ENCODE results near the gene ABCF2.

The ABCF2 gene

DNA sequence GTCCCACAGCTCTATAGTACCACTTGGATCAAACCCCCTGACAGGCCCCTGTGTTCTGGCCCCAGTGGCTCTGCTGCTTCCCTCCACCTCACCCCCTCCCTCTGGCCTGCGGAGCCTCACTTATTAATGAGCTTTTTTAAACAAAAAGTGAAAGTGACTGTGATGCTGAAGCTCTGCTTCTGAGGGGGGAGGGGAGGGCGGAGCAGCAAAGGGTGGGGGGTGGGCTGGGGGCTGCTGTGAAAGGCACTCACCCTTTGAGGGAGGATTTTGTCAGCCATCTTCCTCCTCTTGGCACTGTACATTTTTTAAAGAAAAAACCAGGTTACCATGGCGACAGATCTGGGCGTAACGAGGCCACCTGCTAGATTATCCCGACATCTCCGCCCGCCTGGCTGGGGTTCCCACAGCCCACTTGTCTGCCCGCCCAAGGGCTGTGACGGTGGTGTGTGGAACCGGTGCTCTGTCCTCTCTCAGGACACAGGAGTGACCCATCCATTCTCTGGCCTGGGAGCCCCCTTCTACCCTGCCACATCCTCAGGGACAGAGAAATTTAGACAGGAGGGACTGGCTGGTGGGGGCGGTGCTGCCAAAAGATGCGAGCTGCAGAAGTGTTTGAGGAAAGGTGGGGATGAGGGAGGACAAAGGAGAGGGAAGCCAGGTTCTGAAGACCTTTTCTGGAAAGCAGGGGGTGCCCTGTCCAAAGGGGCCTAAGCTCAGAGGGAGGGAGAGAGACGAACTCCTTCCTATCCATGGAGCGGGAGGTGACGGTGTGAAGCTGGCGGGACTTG, 16.6 kb upstream of the ABCF2 start:
- TF ChIP-seq, protein P1, sequence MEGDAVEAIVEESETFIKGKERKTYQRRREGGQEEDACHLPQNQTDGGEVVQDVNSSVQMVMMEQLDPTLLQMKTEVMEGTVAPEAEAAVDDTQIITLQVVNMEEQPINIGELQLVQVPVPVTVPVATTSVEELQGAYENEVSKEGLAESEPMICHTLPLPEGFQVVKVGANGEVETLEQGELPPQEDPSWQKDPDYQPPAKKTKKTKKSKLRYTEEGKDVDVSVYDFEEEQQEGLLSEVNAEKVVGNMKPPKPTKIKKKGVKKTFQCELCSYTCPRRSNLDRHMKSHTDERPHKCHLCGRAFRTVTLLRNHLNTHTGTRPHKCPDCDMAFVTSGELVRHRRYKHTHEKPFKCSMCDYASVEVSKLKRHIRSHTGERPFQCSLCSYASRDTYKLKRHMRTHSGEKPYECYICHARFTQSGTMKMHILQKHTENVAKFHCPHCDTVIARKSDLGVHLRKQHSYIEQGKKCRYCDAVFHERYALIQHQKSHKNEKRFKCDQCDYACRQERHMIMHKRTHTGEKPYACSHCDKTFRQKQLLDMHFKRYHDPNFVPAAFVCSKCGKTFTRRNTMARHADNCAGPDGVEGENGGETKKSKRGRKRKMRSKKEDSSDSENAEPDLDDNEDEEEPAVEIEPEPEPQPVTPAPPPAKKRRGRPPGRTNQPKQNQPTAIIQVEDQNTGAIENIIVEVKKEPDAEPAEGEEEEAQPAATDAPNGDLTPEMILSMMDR (IDR thresholded peaks at IDR 0.05): no peak

DNA sequence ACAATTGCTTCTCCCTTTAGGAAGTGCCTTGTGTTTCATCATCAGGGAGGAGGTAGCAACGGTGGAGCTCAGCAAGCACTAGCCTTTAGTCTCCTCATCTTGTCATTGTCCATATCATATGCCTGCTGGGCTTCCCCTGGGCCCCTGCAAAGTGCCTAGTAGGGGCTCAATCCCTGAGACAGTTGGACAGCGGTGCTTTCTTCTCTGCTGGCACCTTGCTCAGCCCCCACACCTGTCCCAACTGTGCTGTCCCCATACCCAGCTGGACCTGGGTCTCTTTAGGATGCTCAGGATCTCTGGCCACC, 16.0 kb upstream of the ABCF2 start:
- TF ChIP-seq, protein P1 (IDR thresholded peaks at IDR 0.05): no peak

DNA sequence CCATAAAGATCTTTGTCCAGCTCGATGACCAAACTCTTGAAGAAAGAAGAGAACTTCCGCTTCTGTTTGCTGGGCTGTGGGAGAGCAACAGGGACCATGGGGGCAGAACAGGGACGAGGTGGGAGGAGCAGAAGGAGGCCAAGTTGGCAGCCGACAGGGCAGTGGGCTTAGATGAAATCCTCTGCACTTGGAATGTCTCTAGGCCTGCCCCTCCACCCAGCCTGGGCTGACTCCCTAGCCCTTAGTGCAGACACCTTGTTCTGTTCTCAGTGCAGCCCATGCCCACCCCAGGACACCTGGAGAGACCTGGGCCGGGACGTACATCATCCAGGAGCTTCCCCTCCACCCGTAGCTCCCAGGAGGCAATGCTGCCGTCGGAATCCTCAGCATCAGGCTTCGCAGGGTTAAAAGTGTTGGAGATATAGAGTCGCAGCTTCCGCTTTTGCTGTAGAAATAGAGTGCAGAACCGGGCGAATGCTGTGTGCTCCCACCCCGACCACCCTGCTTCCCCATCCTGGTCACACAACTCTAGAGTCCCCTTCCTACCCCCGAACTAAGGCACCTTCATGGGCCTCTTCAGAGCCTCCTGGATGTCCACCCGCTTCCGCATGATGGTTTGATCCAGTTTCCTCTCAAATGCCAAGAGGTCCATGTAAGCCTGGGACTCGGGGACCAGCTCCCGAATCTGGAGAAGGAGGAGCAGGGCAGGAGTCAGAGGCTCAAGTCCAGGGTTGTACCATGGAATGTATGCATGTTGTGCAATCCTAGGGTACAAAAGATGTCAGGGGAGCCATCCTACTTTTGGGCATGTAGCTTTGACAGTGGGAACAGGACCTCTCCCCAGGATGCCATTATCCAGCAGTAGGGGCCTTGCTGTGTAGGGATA, 15.4 kb upstream of the ABCF2 start:
- TF ChIP-seq, protein P1 (IDR thresholded peaks at IDR 0.05): no peak

DNA sequence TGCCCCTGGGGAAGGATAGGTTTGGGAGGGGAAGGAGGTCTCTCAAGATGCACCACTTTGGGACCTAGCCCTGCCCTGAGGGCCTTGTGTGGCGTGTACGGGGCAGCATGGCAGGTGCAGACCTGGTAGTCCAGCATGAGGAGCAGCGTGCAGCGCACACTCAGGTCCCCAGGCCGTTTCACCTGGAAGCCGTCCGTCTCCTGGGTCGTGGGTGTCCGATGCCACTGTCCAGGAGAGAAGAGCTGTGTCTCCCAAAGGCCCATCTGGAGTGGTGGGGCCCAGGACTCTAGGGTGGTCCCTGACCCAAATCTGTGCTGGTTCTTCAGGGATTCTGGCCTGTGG, 14.7 kb upstream of the ABCF2 start:
- TF ChIP-seq, protein P1 (IDR thresholded peaks at IDR 0.05): no peak

DNA sequence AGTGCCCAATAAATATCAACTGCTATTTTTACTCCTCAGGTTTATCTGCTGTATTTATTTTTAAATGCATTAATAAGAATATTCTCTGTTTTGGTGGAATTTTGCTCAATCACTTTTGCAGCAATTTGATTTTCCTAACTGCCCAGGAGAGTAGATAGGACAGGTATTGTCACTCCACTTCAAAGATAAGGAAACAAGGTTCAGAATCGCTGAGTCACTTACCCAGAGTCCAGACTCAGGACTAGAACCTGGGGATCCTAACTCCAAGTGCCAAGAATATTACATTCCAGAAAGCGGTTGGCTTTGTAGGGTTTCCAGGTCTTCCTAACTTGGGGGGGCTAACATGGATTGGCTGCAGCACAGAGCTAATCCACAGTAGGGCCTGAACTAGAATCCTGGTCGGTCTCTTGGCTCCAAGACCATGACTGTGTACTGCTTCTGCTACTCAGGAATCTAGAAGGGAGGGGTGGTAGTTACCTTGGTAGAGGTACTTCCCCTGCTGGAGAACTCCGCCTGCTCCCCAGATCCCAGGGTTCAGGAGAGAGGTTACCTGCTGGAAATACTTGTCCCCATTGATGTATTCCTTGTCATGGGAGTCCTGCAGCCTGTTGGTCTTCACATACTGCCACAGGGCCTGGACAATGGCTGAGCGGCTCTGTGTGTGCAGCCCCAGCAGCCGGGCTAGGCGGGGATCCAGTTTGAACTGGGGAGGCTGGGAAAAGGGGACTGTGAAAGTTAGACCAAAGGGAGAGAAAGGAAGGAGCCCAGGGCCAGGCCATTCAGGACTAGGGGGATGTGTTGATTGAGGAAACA, 14.1 kb upstream of the ABCF2 start:
- TF ChIP-seq, protein P1 (IDR thresholded peaks at IDR 0.05): no peak

DNA sequence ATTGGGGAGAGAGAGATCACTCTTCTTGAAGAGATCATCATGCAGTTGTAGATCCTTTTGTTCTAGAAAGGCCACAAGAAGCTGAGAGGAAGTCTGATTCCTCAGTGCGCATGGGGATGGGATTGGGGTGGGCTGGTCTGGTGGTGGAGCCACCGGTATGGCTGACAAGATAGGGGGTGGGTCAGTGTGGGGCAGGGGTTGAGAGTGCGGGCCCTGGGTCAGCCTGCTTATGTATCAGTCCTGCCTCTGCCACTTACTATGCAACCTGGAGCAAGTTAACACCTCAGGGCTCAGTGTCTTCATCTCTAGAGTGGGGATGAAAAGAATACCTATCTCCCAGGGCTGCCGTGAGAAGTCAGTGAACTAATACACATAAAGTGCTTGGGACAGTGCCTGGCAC, 13.5 kb upstream of the ABCF2 start:
- TF ChIP-seq, protein P1 (IDR thresholded peaks at IDR 0.05): no peak

DNA sequence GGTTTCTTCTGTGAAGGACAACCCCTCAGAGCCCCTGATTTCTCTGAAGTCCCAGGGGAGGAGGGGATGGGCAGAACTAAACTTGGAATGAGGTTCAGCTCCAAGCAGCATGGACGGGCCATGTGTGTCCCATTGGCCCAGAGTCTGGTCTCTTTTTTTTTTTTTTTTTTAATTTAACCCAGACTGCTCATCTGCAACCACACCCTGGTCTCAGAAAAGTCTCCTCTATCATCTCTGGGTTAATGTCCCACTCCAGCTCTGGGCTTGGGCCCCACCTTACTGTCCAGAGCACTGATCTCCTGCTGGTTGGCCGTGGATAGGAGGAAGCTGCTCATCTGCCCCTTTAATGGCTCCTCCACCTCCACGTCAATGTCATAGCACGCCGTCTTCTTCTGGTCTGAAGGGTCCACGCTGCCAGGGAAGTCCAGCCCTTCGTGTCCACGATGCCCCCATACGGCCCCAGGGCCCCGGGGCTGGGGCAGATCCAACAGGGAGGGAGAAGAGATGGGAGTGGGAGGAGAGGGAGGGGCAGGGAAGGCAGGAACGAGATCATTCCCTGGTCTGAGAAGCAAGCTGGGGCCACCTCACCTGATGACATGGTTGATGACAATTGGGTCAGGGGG, 12.9 kb upstream of the ABCF2 start:
- TF ChIP-seq, protein P1 (IDR thresholded peaks at IDR 0.05): no peak

Data from LNCAP (cell line).